H1 (cell line): ENCODE measurements around the gene GZF1. TPM values are rescaled to one million over a fixed set of nuclear protein-coding genes. Genes with fewer than 3 reads are reported as not detected.

ENCODE experiments used
- CTCF ChIA-PET: fragments of 300-600 bp; sonication (Branson Sonifier 250); formaldehyde crosslinking; loops from one replicate; lab custom pipeline; 2021; ENCODE audit not compliant: partially characterized antibody; lab: Charles Lee
- POLR2A ChIA-PET: fragments of 300-600 bp; sonication (Branson Sonifier 250); formaldehyde crosslinking; loops from one replicate; lab custom pipeline; 2021; ENCODE audit warnings: inconsistent platforms; ENCODE audit not compliant: partially characterized antibody; lab: Charles Lee
- DNase-seq, 2 experiments: peaks; one replicate each; pipeline versions ENCODE4 v3.0.0 to v3.0.0-alpha.2; 2010 to 2022; ENCODE audit warnings: low spot score in 2 of 2, low read depth in 1 of 2, mixed read lengths in 1 of 2
- FAIRE-seq: peaks from 2 replicates; lab custom pipeline; 2011; peaks lifted over from hg19 to GRCh38; lab: Jason Lieb, UNC
- H2AFZ ChIP-seq: 2 replicates; pipeline ENCODE4 v1.8.1; 2012; ENCODE audit warnings: low read length, inconsistent platforms
- H2AK5ac ChIP-seq: 2 replicates; pipeline ENCODE4 v1.6.1; 2013; ENCODE audit warnings: low read depth, low read length
- H2BK120ac ChIP-seq: replicated peaks from 2 replicates; pipeline ENCODE3; 2013; ENCODE audit warnings: low read depth, low read length, inconsistent platforms
- H2BK12ac ChIP-seq: 2 replicates; pipeline ENCODE4 v1.6.1; 2013; ENCODE audit warnings: low read depth, low read length
- H2BK15ac ChIP-seq: 2 replicates; pipeline ENCODE4 v1.6.1; 2013; ENCODE audit warnings: low read length
- H2BK20ac ChIP-seq: 2 replicates; pipeline ENCODE4 v1.6.1; 2013; ENCODE audit warnings: low read length
- H2BK5ac ChIP-seq: 2 replicates; pipeline ENCODE4 v1.6.1; 2013; ENCODE audit warnings: low read depth, low read length
- H3K14ac ChIP-seq: 2 replicates; pipeline ENCODE4 v1.6.1; 2013; ENCODE audit warnings: inconsistent platforms; ENCODE audit not compliant: insufficient read length
- H3K18ac ChIP-seq: 2 replicates; pipeline ENCODE4 v1.6.1; 2013; ENCODE audit warnings: low read length; ENCODE audit errors: extremely low read depth
- H3K23ac ChIP-seq: 2 replicates; pipeline ENCODE4 v1.6.1; 2013; ENCODE audit warnings: inconsistent platforms; ENCODE audit not compliant: insufficient read length
- H3K23me2 ChIP-seq: 2 replicates; pipeline ENCODE4 v1.6.1; 2013; ENCODE audit warnings: low read depth, low read length
- H3K27ac ChIP-seq: 2 replicates; pipeline ENCODE4 v1.6.1; 2011; ENCODE audit warnings: low read depth, low read length, inconsistent platforms
- H3K27me3 ChIP-seq, 4 experiments: replicated peaks in 1 of 4; 1 replicate in 1 of 4; 2 replicates in 3 of 4; pipeline versions ENCODE4 v1.6.1 to v1.8.1; 2011 to 2013; ENCODE audit warnings: low read length in 3 of 4, mild to moderate bottlenecking in 3 of 4, inconsistent platforms in 2 of 4, mixed read lengths in 2 of 4, moderate library complexity in 1 of 4; ENCODE audit not compliant: control insufficient read depth in 3 of 4, insufficient read depth in 3 of 4; ENCODE audit errors: extremely low read depth in 1 of 4
- H3K36me3 ChIP-seq, 4 experiments: 2 replicates each; pipeline versions ENCODE4 v1.6.1 to v1.8.1; 2011 to 2013; ENCODE audit warnings: mild to moderate bottlenecking in 4 of 4, low read length in 3 of 4, moderate library complexity in 2 of 4, control low read depth in 1 of 4, inconsistent platforms in 1 of 4; ENCODE audit not compliant: insufficient read depth in 4 of 4, control insufficient read depth in 2 of 4
- H3K4ac ChIP-seq: replicated peaks from 2 replicates; pipeline ENCODE3; 2013; ENCODE audit warnings: low read length, low read depth, mixed read lengths, inconsistent platforms; ENCODE audit not compliant: insufficient read length
- H3K4me1 ChIP-seq, 4 experiments: replicated peaks in 1 of 4; 1 replicate in 1 of 4; 2 replicates in 3 of 4; pipeline versions ENCODE4 v1.6.1 to v1.8.1; 2011 to 2013; ENCODE audit warnings: low read length in 3 of 4, inconsistent platforms in 2 of 4, mixed read lengths in 1 of 4; ENCODE audit not compliant: insufficient read depth in 4 of 4, control insufficient read depth in 3 of 4
- H3K4me2 ChIP-seq, 2 experiments: 2 replicates each; pipeline versions ENCODE4 v1.6.1 to v1.8.1; 2011 to 2013; ENCODE audit warnings: low read depth in 2 of 2, low read length in 2 of 2, control low read depth in 1 of 2, inconsistent platforms in 1 of 2, mild to moderate bottlenecking in 1 of 2; ENCODE audit not compliant: insufficient read depth in 1 of 2
- H3K4me3 ChIP-seq, 4 experiments: fragments of 200-600, 300-600 bp in 1 of 4; sonication (generic), shearing (Covaris generic), sonication (Bioruptor Twin) in 1 of 4; 2 replicates each; pipeline versions ENCODE4 v1.5.1 to v1.8.1; 2011 to 2016; ENCODE audit warnings: low read length in 4 of 4, low read depth in 3 of 4, control low read depth in 2 of 4, inconsistent platforms in 2 of 4, mild to moderate bottlenecking in 2 of 4, mixed read lengths in 1 of 4, moderate library complexity in 1 of 4; ENCODE audit not compliant: insufficient read depth in 2 of 4; ENCODE audit errors: extremely low read depth in 1 of 4
- H3K56ac ChIP-seq: replicated peaks from 2 replicates; pipeline ENCODE3; 2013; ENCODE audit warnings: low read depth, mild to moderate bottlenecking, mixed read lengths, low read length, inconsistent platforms; ENCODE audit not compliant: insufficient read length
- H3K79me1 ChIP-seq: 2 replicates; pipeline ENCODE4 v1.6.1; 2013; ENCODE audit warnings: low read depth, low read length, control low read depth
- H3K79me2 ChIP-seq, 2 experiments: 2 replicates each; pipeline versions ENCODE4 v1.6.1 to v1.8.1; 2012 to 2013; ENCODE audit warnings: low read length in 2 of 2, mild to moderate bottlenecking in 2 of 2, inconsistent platforms in 1 of 2; ENCODE audit not compliant: insufficient read depth in 2 of 2, control insufficient read depth in 1 of 2
- H3K9ac ChIP-seq, 4 experiments: replicated peaks in 1 of 4; 1 replicate in 1 of 4; 2 replicates in 3 of 4; pipeline versions ENCODE4 v1.6.1 to v1.8.1; 2011 to 2013; ENCODE audit warnings: low read depth in 3 of 4, low read length in 3 of 4, control low read depth in 2 of 4, mild to moderate bottlenecking in 2 of 4, moderate library complexity in 2 of 4, inconsistent platforms in 1 of 4; ENCODE audit errors: extremely low read depth in 1 of 4
- H3K9me3 ChIP-seq, 2 experiments: 2 replicates each; pipeline versions ENCODE4 v1.6.1 to v1.8.1; 2012 to 2013; ENCODE audit warnings: mild to moderate bottlenecking in 2 of 2, moderate library complexity in 2 of 2, control low read depth in 1 of 2, inconsistent platforms in 1 of 2, low read depth in 1 of 2, low read length in 1 of 2, mixed read lengths in 1 of 2; ENCODE audit not compliant: insufficient read depth in 2 of 2
- H4K20me1 ChIP-seq, 2 experiments: replicated peaks in 1 of 2; 2 replicates each; pipeline versions ENCODE3 to v1.8.1; 2011 to 2013; ENCODE audit warnings: inconsistent platforms in 2 of 2, low read length in 2 of 2, mild to moderate bottlenecking in 1 of 2; ENCODE audit not compliant: insufficient read depth in 2 of 2, control insufficient read depth in 1 of 2
- H4K5ac ChIP-seq: 2 replicates; pipeline ENCODE4 v1.6.1; 2013; ENCODE audit warnings: low read length, low read depth, mixed read lengths, inconsistent platforms; ENCODE audit not compliant: insufficient read length
- H4K8ac ChIP-seq: 2 replicates; pipeline ENCODE4 v1.8.0; 2013; ENCODE audit warnings: mild to moderate bottlenecking, moderate library complexity, low read length, inconsistent platforms; ENCODE audit not compliant: insufficient read depth; ENCODE audit errors: extremely low read depth
- H4K91ac ChIP-seq: replicated peaks from 2 replicates; pipeline ENCODE3; 2013; ENCODE audit warnings: low read length, mixed read lengths, inconsistent platforms; ENCODE audit not compliant: insufficient read length
- WGBS, 2 experiments: shearing (Covaris generic) in 1 of 2; methylation state at CpG; one replicate each; pipeline versions ENCODE4 v1.1.6 to v1.1.7; 2013 to 2015; ENCODE audit warnings: low lambda C conversion rate in 2 of 2, mixed read lengths in 2 of 2, inconsistent platforms in 1 of 2, low coverage in 1 of 2, missing lambda C conversion rate in 1 of 2; ENCODE audit not compliant: insufficient replicate concordance in 2 of 2, insufficient coverage in 1 of 2, insufficient read length in 1 of 2; ENCODE audit errors: extremely low coverage in 1 of 2, missing lambda C conversion rate in 1 of 2; 5-methylcytosine and 5-hydroxymethylcytosine counted together
- polyA plus RNA-seq, 7 experiments: library from polyadenylated mRNA; depleted of rRNA in 3 of 7; stranded (reverse) in 5 of 7; unstranded in 2 of 7; fragments of >200 nt in 5 of 7; fragments of 200-250 nt in 2 of 7; gene quantifications; 1 replicate in 5 of 7; 2 replicates in 1 of 7; 4 replicates in 1 of 7; pipeline versions ENCODE4 v1.2.1 to v1.2.3, GENCODE V29; 2011 to 2013; ENCODE audit warnings: missing spikeins in 2 of 7, mixed read lengths in 2 of 7
- total RNA-seq: library from RNA; stranded (reverse); fragmentation: NEBNext Ultra II Directional; extraction: Animal tissue kit (Norgen Biotek cat#: 25700); gene quantifications from 2 replicates; pipeline ENCODE4 v1.2.1, GENCODE V29; 2021
- TF ChIP-seq, protein P1 (sequence below): IDR thresholded peaks from 2 replicates; pipeline ENCODE4 v1.6.1; 2012; ENCODE audit warnings: inconsistent platforms

Gene GZF1
- total and polyA plus RNA-seq, 2 of the 8 experiments (the other 6 are each of a cell fraction or from before 2014, with no cell fraction given): 8.2 to 11.9 TPM

- DNase-seq (no peak), FAIRE-seq (no peak)
- Histone ChIP-seq H2BK12ac (no peak overlapping the region), H3K36me3 (peaks cover 0 to 13% (median 4%) of the 10 kb centered on the region in 4 experiments; a peak in 6 of 8 replicates), H2BK5ac (no peak overlapping the region), H3K56ac (no peak overlapping the region), H3K9me3 (no peaks in the 10 kb centered on the region), H4K20me1 (peaks cover 0 to 5% of the 10 kb centered on the region in 2 experiments), H3K4me2 (no peak overlapping the region), H3K4me3 (no peak overlapping the region), H3K23ac (no peak overlapping the region), H3K4ac (no peak overlapping the region), H2BK120ac (no peak overlapping the region), H4K91ac (no peak overlapping the region), H2AK5ac (no peak overlapping the region), H3K79me1 (peaks cover 7% of the 10 kb centered on the region), H2BK15ac (no peak overlapping the region), H3K14ac (no peak overlapping the region), H3K27ac (no peak overlapping the region), H2AFZ (no peak overlapping the region), H4K8ac (no peak overlapping the region), H3K79me2 (peaks cover 0 to 36% of the 10 kb centered on the region in 2 experiments; a peak in 3 of 4 replicates), H3K23me2 (no peaks in the 10 kb centered on the region), H4K5ac (no peak overlapping the region), H3K9ac (no peak overlapping the region), H2BK20ac (no peak overlapping the region), H3K27me3 (no peaks in the 10 kb centered on the region), H3K4me1 (peaks cover 0 to 2% (median 0%) of the 10 kb centered on the region in 4 experiments; a peak in 1 of 7 replicates), H3K18ac (no peak overlapping the region)
- CTCF ChIA-PET: interaction anchor here (0.7 to 2.6 kb wide), 5 partner anchors 16 to 552 kb away, joined by 3 to 9 read pairs (median 4); partner anchors contain the start of gene NAPB
- 92% methylated on average over 6 of the region's 6 CpGs; no CpG with 5 or more reads in 1 of the 2 experiments for WGBS, 2 experiments
- POLR2A ChIA-PET: interaction anchor here (1.3 kb wide), 1 partner anchor 21 kb away, joined by 5 read pairs; no protein-coding TSS in a partner anchor
- TF ChIP-seq, protein P1, sequence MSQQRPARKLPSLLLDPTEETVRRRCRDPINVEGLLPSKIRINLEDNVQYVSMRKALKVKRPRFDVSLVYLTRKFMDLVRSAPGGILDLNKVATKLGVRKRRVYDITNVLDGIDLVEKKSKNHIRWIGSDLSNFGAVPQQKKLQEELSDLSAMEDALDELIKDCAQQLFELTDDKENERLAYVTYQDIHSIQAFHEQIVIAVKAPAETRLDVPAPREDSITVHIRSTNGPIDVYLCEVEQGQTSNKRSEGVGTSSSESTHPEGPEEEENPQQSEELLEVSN: no peak
These were observed 37.7 kb downstream of the GZF1 start for GRCh38 chr20:23399568-23400241.
